Rectal smooth muscle tissue (tissue), 1 donor: Measurements from ENCODE around the gene CFLAR.
"Not testable (repeated sequence)": the region's sequence is repeated elsewhere in the genome, so short reads cannot be mapped to it uniquely, and the experiment has no call there.

ENCODE experiments used
- H3K27ac ChIP-seq: one replicate; pipeline ENCODE4 v1.7.0; 2013; ENCODE audit warnings: low read depth, low read length, inconsistent platforms
- H3K27me3 ChIP-seq: one replicate; pipeline ENCODE4 v1.7.0; 2013; ENCODE audit warnings: low read length; ENCODE audit not compliant: control insufficient read depth, insufficient read depth
- H3K36me3 ChIP-seq: one replicate; pipeline ENCODE4 v1.7.0; 2013; ENCODE audit warnings: low read length; ENCODE audit not compliant: control insufficient read depth, insufficient read depth
- H3K4me1 ChIP-seq: one replicate; pipeline ENCODE4 v1.7.0; 2013; ENCODE audit warnings: low read length; ENCODE audit not compliant: control insufficient read depth, insufficient read depth
- H3K4me3 ChIP-seq: one replicate; pipeline ENCODE4 v1.7.0; 2013; ENCODE audit warnings: low read length
- H3K9ac ChIP-seq: one replicate; pipeline ENCODE4 v1.7.0; 2013; ENCODE audit warnings: low read length

CFLAR gene

GRCh38 chr2:201154615-201155399 lies 38.8 kb downstream of the CFLAR start:
- Histone ChIP-seq H3K36me3 (peaks cover 20% of the 10 kb centered on the region), H3K4me3 (no peak overlapping the region), H3K27ac (no peak overlapping the region), H3K9ac (no peak overlapping the region), H3K27me3 (no peaks in the 10 kb centered on the region), H3K4me1 (peaks cover 8% of the 10 kb centered on the region)

GRCh38 chr2:201156036-201156435 lies 40.1 kb downstream of the CFLAR start:
- Histone ChIP-seq H3K27ac (no peak overlapping the region), H3K36me3 (peaks cover 28% of the 10 kb centered on the region), H3K9ac (no peak overlapping the region), H3K27me3 (no peaks in the 10 kb centered on the region), H3K4me3 (no peak overlapping the region), H3K4me1 (peaks cover 6% of the 10 kb centered on the region)

- Histone ChIP-seq H3K27ac (no peak overlapping the region), H3K4me3 (no peak overlapping the region), H3K27me3 (no peaks in the 10 kb centered on the region), H3K4me1 (peaks cover under 1% of the 10 kb centered on the region), H3K36me3 (peaks cover 28% of the 10 kb centered on the region), H3K9ac (no peak overlapping the region)
These were observed 40.7 kb downstream of the CFLAR start for GRCh38 chr2:201156640-201157039.

GRCh38 chr2:201157694-201158093 lies 41.7 kb downstream of the CFLAR start:
- Histone ChIP-seq H3K36me3 (peaks cover 30% of the 10 kb centered on the region), H3K27ac (no peak overlapping the region), H3K4me1 (no peaks in the 10 kb centered on the region), H3K27me3 (no peaks in the 10 kb centered on the region), H3K9ac (no peak overlapping the region), H3K4me3 (no peak overlapping the region)

- Histone ChIP-seq H3K4me1 (no peaks in the 10 kb centered on the region), H3K4me3 (no peak overlapping the region), H3K27me3 (no peaks in the 10 kb centered on the region), H3K36me3 (peaks cover 29% of the 10 kb centered on the region), H3K9ac (no peak overlapping the region), H3K27ac (no peak overlapping the region)
These were observed 42.4 kb downstream of the CFLAR start for GRCh38 chr2:201158111-201158929.

- H3K27me3 ChIP-seq, result no peaks in the 10 kb centered on the region
- peaks cover 35% of the 10 kb centered on the region for H3K36me3 ChIP-seq
- H3K4me3 ChIP-seq, result no peak overlapping the region
- H3K4me1 ChIP-seq, result no peaks in the 10 kb centered on the region
- no peak overlapping the region for H3K9ac ChIP-seq
- no peak overlapping the region for H3K27ac ChIP-seq
These were observed 48.2 kb downstream of the CFLAR start for GRCh38 chr2:201164166-201164565.

GRCh38 chr2:201167546-201167945 lies 51.6 kb downstream of the CFLAR start:
- H3K4me3 ChIP-seq, result no peak overlapping the region
- H3K9ac ChIP-seq, result no peak overlapping the region
- no peak overlapping the region for H3K27ac ChIP-seq
- H3K4me1 ChIP-seq, result no peaks in the 10 kb centered on the region
- peaks cover 22% of the 10 kb centered on the region for H3K36me3 ChIP-seq
- H3K27me3 ChIP-seq, result no peaks in the 10 kb centered on the region

GRCh38 chr2:201168496-201168895 lies 52.5 kb downstream of the CFLAR start:
- not testable (repeated sequence) for H3K4me3 ChIP-seq

GRCh38 chr2:201171259-201171814 lies 55.4 kb downstream of the CFLAR start:
- Histone ChIP-seq H3K27ac (no peak overlapping the region), H3K9ac (no peak overlapping the region), H3K36me3 (peaks cover 3% of the 10 kb centered on the region)

More at GRCh38 chr2:201168496-201168895, 52.5 kb downstream of the CFLAR start:
- H3K27ac ChIP-seq, H3K9ac ChIP-seq, H3K27me3 ChIP-seq, H3K4me1 ChIP-seq: not testable (repeated sequence)
- H3K36me3 ChIP-seq, result peaks cover 17% of the 10 kb centered on the region

GRCh38 chr2:201172279-201172678 lies 56.3 kb downstream of the CFLAR start:
- Histone ChIP-seq H3K9ac (no peak overlapping the region), H3K4me1 (no peaks in the 10 kb centered on the region), H3K4me3 (no peak overlapping the region), H3K27me3 (no peaks in the 10 kb centered on the region), H3K36me3 (peaks cover 3% of the 10 kb centered on the region), H3K27ac (no peak overlapping the region)

More at GRCh38 chr2:201171259-201171814, 55.4 kb downstream of the CFLAR start:
- Histone ChIP-seq H3K4me3 (no peak overlapping the region), H3K27me3 (no peaks in the 10 kb centered on the region), H3K4me1 (no peaks in the 10 kb centered on the region)

- Histone ChIP-seq H3K36me3 (no peaks in the 10 kb centered on the region), H3K4me1 (no peaks in the 10 kb centered on the region), H3K27ac (no peak overlapping the region), H3K4me3 (no peak overlapping the region), H3K9ac (no peak overlapping the region), H3K27me3 (no peaks in the 10 kb centered on the region)
These were observed 58.7 kb downstream of the CFLAR start for GRCh38 chr2:201174687-201175086.

- Histone ChIP-seq H3K36me3 (no peaks in the 10 kb centered on the region), H3K9ac (no peak overlapping the region), H3K27ac (no peak overlapping the region), H3K4me1 (no peaks in the 10 kb centered on the region), H3K4me3 (no peak overlapping the region), H3K27me3 (no peaks in the 10 kb centered on the region)
These were observed 60.1 kb downstream of the CFLAR start for GRCh38 chr2:201176081-201176481.
